GM12864 (cell line): ENCODE measurements around the gene MED29.

Experiments used
- DNase-seq: peaks from one replicate; pipeline ENCODE4 v3.0.0-alpha.2; 2011; ENCODE audit warnings: low read depth
- H3K4me3 ChIP-seq: 2 replicates; pipeline ENCODE4 v1.5.1; 2011; ENCODE audit warnings: mild to moderate bottlenecking, low read depth, low read length, control low read depth
- CTCF ChIP-seq: IDR thresholded peaks from 2 replicates; pipeline ENCODE4 v1.5.1; 2011; ENCODE audit warnings: low read depth, mild to moderate bottlenecking, moderate library complexity, low read length, control low read depth, inconsistent platforms; ENCODE audit errors: missing control alignments

Gene MED29

GRCh38 chr19:39380521-39381502 is 10.4 kb upstream of the MED29 start:
- no peak for DNase-seq
- TF ChIP-seq CTCF = no peak
- no peak overlapping the region for H3K4me3 ChIP-seq

GRCh38 chr19:39381910-39382611 is 9.1 kb upstream of the MED29 start:
- TF ChIP-seq CTCF = no peak
- DNase-seq = no peak
- H3K4me3 ChIP-seq = no peak overlapping the region

- no peak for TF ChIP-seq CTCF
- DNase-seq = no peak
Measured at GRCh38 chr19:39382991-39383828, 8.0 kb upstream of the MED29 start.

GRCh38 chr19:39384839-39385568 is 6.2 kb upstream of the MED29 start:
- no peak for TF ChIP-seq CTCF
- H3K4me3 ChIP-seq = no peak overlapping the region
- DNase-seq = no peak

More at GRCh38 chr19:39382991-39383828, 8.0 kb upstream of the MED29 start:
- no peak overlapping the region for H3K4me3 ChIP-seq

- no peak for DNase-seq
- no peak overlapping the region for H3K4me3 ChIP-seq
- TF ChIP-seq CTCF = no peak
Measured at GRCh38 chr19:39385629-39386411, 5.4 kb upstream of the MED29 start.
